GM12878 (cell line): Measurements from ENCODE around the gene STAG1.

Experiments used
- JUND ChIP-seq: IDR thresholded peaks from 2 replicates; pipeline ENCODE4 v1.6.1; 2012; ENCODE audit warnings: low read depth, mild to moderate bottlenecking, low read length, improper control_type of control experiment, moderate library complexity
- POLR2A ChIP-seq: IDR thresholded peaks from 2 replicates; pipeline ENCODE4 v1.6.1; 2011; ENCODE audit warnings: low read depth, mild to moderate bottlenecking, low read length
- POLR2AphosphoS5 ChIP-seq: IDR thresholded peaks from 2 replicates; pipeline ENCODE4 v1.6.1; 2011; ENCODE audit warnings: mild to moderate bottlenecking, low read length, inconsistent platforms
- RB1 ChIP-seq: fragments of 450-650 bp; formaldehyde crosslinking; IDR thresholded peaks from 2 replicates; pipeline ENCODE4 v1.6.1; 2017; ENCODE audit warnings: mild to moderate bottlenecking, borderline replicate concordance
- SPI1 ChIP-seq: IDR thresholded peaks from 2 replicates; pipeline ENCODE4 v1.6.1; 2011; ENCODE audit warnings: low read depth, mild to moderate bottlenecking, low read length, moderate library complexity, borderline replicate concordance; ENCODE audit not compliant: insufficient read depth
- TF ChIP-seq, protein P1 (sequence below), 3 experiments: IDR thresholded peaks in 2 of 3; conservative IDR thresholded peaks in 1 of 3; 2 replicates each; pipeline ENCODE4 v1.5.1; 2011; ENCODE audit warnings: low read depth in 3 of 3, low read length in 3 of 3, mild to moderate bottlenecking in 3 of 3, control low read depth in 2 of 3, moderate library complexity in 2 of 3, inconsistent platforms in 1 of 3, mixed read lengths in 1 of 3; ENCODE audit not compliant: control insufficient read depth in 2 of 3, insufficient read depth in 1 of 3; ENCODE audit errors: extremely low read depth in 1 of 3
- TF ChIP-seq, protein P2 (sequence below): fragments of 450-650 bp; IDR thresholded peaks from 2 replicates; pipeline ENCODE4 v1.6.1; 2017; ENCODE audit warnings: mild to moderate bottlenecking
- TF ChIP-seq, protein P3 (sequence below): IDR thresholded peaks from 2 replicates; pipeline ENCODE4 v1.6.1; 2012; ENCODE audit warnings: low read length, inconsistent platforms

DNA sequence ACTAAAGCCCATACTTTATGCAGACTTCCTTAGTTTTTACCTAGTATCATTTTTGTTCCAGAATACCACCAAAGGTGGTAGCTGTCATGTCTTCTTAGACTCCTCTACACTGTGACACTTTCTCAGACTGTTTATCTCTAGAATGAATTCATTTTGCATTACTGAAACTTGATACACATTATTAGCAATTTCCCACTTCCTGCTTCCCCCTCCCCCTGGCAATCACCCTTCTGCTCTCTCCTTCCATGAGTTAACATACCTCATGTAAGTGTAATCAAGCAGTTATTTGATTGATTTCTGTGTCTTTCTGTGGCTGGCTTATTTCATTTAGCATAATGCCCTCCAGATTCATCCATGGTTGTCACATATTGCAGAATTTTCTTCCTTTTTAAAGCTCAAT, 204.9 kb downstream of the STAG1 start:
- TF ChIP-seq RB1, result no peak
- no peak for TF ChIP-seq POLR2AphosphoS5
- TF ChIP-seq, protein P1, sequence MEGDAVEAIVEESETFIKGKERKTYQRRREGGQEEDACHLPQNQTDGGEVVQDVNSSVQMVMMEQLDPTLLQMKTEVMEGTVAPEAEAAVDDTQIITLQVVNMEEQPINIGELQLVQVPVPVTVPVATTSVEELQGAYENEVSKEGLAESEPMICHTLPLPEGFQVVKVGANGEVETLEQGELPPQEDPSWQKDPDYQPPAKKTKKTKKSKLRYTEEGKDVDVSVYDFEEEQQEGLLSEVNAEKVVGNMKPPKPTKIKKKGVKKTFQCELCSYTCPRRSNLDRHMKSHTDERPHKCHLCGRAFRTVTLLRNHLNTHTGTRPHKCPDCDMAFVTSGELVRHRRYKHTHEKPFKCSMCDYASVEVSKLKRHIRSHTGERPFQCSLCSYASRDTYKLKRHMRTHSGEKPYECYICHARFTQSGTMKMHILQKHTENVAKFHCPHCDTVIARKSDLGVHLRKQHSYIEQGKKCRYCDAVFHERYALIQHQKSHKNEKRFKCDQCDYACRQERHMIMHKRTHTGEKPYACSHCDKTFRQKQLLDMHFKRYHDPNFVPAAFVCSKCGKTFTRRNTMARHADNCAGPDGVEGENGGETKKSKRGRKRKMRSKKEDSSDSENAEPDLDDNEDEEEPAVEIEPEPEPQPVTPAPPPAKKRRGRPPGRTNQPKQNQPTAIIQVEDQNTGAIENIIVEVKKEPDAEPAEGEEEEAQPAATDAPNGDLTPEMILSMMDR (IDR thresholded peaks at IDR 0.05 in 2 of 3, conservative IDR thresholded peaks at IDR 0.05 in 1 of 3; ENCODE audit: control insufficient read depth in 2 of 3, extremely low read depth in 1 of 3, insufficient read depth in 1 of 3, low read depth in 3 of 3, low read length in 3 of 3), result no peak
- TF ChIP-seq JUND, result no peak
- TF ChIP-seq, protein P2, sequence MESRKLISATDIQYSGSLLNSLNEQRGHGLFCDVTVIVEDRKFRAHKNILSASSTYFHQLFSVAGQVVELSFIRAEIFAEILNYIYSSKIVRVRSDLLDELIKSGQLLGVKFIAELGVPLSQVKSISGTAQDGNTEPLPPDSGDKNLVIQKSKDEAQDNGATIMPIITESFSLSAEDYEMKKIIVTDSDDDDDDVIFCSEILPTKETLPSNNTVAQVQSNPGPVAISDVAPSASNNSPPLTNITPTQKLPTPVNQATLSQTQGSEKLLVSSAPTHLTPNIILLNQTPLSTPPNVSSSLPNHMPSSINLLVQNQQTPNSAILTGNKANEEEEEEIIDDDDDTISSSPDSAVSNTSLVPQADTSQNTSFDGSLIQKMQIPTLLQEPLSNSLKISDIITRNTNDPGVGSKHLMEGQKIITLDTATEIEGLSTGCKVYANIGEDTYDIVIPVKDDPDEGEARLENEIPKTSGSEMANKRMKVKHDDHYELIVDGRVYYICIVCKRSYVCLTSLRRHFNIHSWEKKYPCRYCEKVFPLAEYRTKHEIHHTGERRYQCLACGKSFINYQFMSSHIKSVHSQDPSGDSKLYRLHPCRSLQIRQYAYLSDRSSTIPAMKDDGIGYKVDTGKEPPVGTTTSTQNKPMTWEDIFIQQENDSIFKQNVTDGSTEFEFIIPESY, result no peak
- TF ChIP-seq, protein P3, sequence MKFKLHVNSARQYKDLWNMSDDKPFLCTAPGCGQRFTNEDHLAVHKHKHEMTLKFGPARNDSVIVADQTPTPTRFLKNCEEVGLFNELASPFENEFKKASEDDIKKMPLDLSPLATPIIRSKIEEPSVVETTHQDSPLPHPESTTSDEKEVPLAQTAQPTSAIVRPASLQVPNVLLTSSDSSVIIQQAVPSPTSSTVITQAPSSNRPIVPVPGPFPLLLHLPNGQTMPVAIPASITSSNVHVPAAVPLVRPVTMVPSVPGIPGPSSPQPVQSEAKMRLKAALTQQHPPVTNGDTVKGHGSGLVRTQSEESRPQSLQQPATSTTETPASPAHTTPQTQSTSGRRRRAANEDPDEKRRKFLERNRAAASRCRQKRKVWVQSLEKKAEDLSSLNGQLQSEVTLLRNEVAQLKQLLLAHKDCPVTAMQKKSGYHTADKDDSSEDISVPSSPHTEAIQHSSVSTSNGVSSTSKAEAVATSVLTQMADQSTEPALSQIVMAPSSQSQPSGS, result no peak
- no peak for TF ChIP-seq POLR2A
- peak; percentile 51; the same call in 1 of the 2 replicates for TF ChIP-seq SPI1
